H1 (cell line): Measurements from ENCODE around the gene IDH3A. TPM values are rescaled to one million over a fixed set of nuclear protein-coding genes. Genes with fewer than 3 reads are reported as not detected.

ENCODE experiments used
- ATF3 ChIP-seq: IDR thresholded peaks from 2 replicates; pipeline ENCODE4 v1.6.1; 2011; ENCODE audit warnings: low read depth, mild to moderate bottlenecking, low read length; ENCODE audit not compliant: insufficient read depth
- BRCA1 ChIP-seq: IDR thresholded peaks from 2 replicates; pipeline ENCODE4 v1.6.1; 2012; ENCODE audit warnings: low read depth, low read length, improper control_type of control experiment
- NANOG ChIP-seq: IDR thresholded peaks from 2 replicates; pipeline ENCODE4 v1.6.1; 2011; ENCODE audit warnings: low read length, low read depth, mild to moderate bottlenecking, inconsistent platforms; ENCODE audit not compliant: insufficient read depth, poor library complexity, severe bottlenecking
- polyA plus RNA-seq, 7 experiments: library from polyadenylated mRNA; depleted of rRNA in 3 of 7; stranded (reverse) in 5 of 7; unstranded in 2 of 7; fragments of >200 nt in 5 of 7; fragments of 200-250 nt in 2 of 7; gene quantifications; 1 replicate in 5 of 7; 2 replicates in 1 of 7; 4 replicates in 1 of 7; pipeline versions ENCODE4 v1.2.1 to v1.2.3, GENCODE V29; 2011 to 2013; ENCODE audit warnings: missing spikeins in 2 of 7, mixed read lengths in 2 of 7
- total RNA-seq: library from RNA; stranded (reverse); fragmentation: NEBNext Ultra II Directional; extraction: Animal tissue kit (Norgen Biotek cat#: 25700); gene quantifications from 2 replicates; pipeline ENCODE4 v1.2.1, GENCODE V29; 2021

IDH3A gene
- total and polyA plus RNA-seq, 2 of the 8 experiments (the other 6 are each of a cell fraction or from before 2014, with no cell fraction given): 23.4 to 36.8 TPM

GRCh38 chr15:78110096-78110495 is 39.1 kb upstream of the IDH3A start (continued):
- TF ChIP-seq NANOG: no peak
- no peak for TF ChIP-seq BRCA1
- TF ChIP-seq ATF3: no peak
- TF ChIP-seq, all 59 proteins: peak for 0
